ENCODE results near the gene FURIN.
"Not testable (repeated sequence)": the region's sequence is repeated elsewhere in the genome, so short reads cannot be mapped to it uniquely, and the experiment has no call there.

Gene FURIN

GRCh38 chr15:90907051-90907660, 38.8 kb downstream of the FURIN start:
- no peak overlapping the region for H3K4me3 ChIP-seq (replicated peaks; ENCODE audit: low read depth, low read length)
- no peak for DNase-seq (ENCODE audit: extremely low read depth, insufficient read length)
- no peaks in the 10 kb centered on the region for H3K27me3 ChIP-seq (replicated peaks; ENCODE audit: control insufficient read depth, insufficient read depth, low read length)
- no peak for TF ChIP-seq CTCF (IDR thresholded peaks at IDR 0.05; ENCODE audit: insufficient read depth, low read length, poor library complexity, severe bottlenecking)
- H3K36me3 ChIP-seq (ENCODE audit: control insufficient read depth, insufficient read depth, low read length): peaks cover 52% of the 10 kb centered on the region

GRCh38 chr15:90907838-90908507, 39.6 kb downstream of the FURIN start:
- Histone ChIP-seq H3K36me3 (ENCODE audit: control insufficient read depth, insufficient read depth, low read length) (peaks cover 60% of the 10 kb centered on the region), H3K4me3 (replicated peaks; ENCODE audit: low read depth, low read length) (no peak overlapping the region), H3K27me3 (replicated peaks; ENCODE audit: control insufficient read depth, insufficient read depth, low read length) (no peaks in the 10 kb centered on the region)
- TF ChIP-seq CTCF (IDR thresholded peaks at IDR 0.05; ENCODE audit: insufficient read depth, low read length, poor library complexity, severe bottlenecking): no peak
- DNase-seq (ENCODE audit: extremely low read depth, insufficient read length): no peak

- H3K36me3 ChIP-seq (ENCODE audit: control insufficient read depth, insufficient read depth, low read length): peaks cover 68% of the 10 kb centered on the region
- not testable (repeated sequence) for DNase-seq (ENCODE audit: extremely low read depth, insufficient read length)
Measured at GRCh38 chr15:90909449-90909848, 41.1 kb downstream of the FURIN start.

DNA sequence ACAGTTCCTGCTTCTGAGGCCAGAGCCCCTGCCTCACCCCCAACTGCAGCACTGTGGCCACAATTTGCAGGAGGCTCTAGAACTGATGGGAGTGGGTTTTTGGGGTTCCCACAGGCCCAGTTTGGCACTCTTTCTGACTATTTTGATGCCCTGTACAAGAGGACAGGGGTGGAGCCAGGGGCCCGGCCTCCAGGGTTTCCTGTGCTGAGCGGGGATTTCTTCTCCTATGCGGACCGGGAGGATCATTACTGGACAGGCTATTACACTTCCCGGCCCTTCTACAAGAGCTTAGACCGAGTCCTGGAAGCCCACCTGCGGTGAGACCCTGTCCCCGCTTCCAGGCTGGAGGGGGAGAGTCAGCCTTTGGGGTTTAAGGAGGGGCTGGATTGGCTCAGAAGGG, 41.6 kb downstream of the FURIN start:
- TF ChIP-seq CTCF (IDR thresholded peaks at IDR 0.05; ENCODE audit: insufficient read depth, low read length, poor library complexity, severe bottlenecking): no peak
- DNase-seq (ENCODE audit: extremely low read depth, insufficient read length): no peak
- Histone ChIP-seq H3K4me3 (replicated peaks; ENCODE audit: low read depth, low read length) (no peak overlapping the region), H3K36me3 (ENCODE audit: control insufficient read depth, insufficient read depth, low read length) (peaks cover 72% of the 10 kb centered on the region), H3K27me3 (replicated peaks; ENCODE audit: control insufficient read depth, insufficient read depth, low read length) (no peaks in the 10 kb centered on the region)

More at GRCh38 chr15:90909449-90909848, 41.1 kb downstream of the FURIN start:
- not testable (repeated sequence) for H3K4me3 ChIP-seq (replicated peaks; ENCODE audit: low read depth, low read length); H3K27me3 ChIP-seq (replicated peaks; ENCODE audit: control insufficient read depth, insufficient read depth, low read length)

GRCh38 chr15:90910441-90911301, 42.3 kb downstream of the FURIN start:
- DNase-seq (ENCODE audit: extremely low read depth, insufficient read length): no peak
- no peak overlapping the region for H3K4me3 ChIP-seq (replicated peaks; ENCODE audit: low read depth, low read length)
- H3K36me3 ChIP-seq (ENCODE audit: control insufficient read depth, insufficient read depth, low read length): peaks cover 72% of the 10 kb centered on the region
- TF ChIP-seq CTCF (IDR thresholded peaks at IDR 0.05; ENCODE audit: insufficient read depth, low read length, poor library complexity, severe bottlenecking): no peak
- H3K27me3 ChIP-seq (replicated peaks; ENCODE audit: control insufficient read depth, insufficient read depth, low read length): no peaks in the 10 kb centered on the region

DNA sequence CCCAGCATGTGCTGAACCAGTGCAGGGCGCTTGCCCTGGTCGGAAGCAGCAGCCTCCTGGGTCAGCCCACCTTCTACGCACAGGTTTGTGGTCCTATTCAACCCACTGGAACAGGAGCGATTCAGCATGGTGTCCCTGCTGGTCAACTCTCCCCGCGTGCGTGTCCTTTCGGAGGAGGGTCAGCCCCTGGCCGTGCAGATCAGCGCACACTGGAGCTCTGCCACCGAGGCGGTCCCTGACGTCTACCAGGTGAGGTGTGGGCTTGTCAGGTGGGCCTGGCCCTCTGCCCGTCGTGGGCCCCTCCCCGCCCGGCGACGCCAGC, 42.9 kb downstream of the FURIN start:
- Histone ChIP-seq H3K4me3 (replicated peaks; ENCODE audit: low read depth, low read length) (no peak overlapping the region), H3K36me3 (ENCODE audit: control insufficient read depth, insufficient read depth, low read length) (peaks cover 72% of the 10 kb centered on the region), H3K27me3 (replicated peaks; ENCODE audit: control insufficient read depth, insufficient read depth, low read length) (no peaks in the 10 kb centered on the region)
- no peak for TF ChIP-seq CTCF (IDR thresholded peaks at IDR 0.05; ENCODE audit: insufficient read depth, low read length, poor library complexity, severe bottlenecking)
- no peak for DNase-seq (ENCODE audit: extremely low read depth, insufficient read length)

All from GM06990 (cell line).